Hepatocyte (in vitro differentiated cells): Measurements from ENCODE around the gene HK2.

Experiments used
- EZH2 ChIP-seq: fragments of 200-600 bp; sonication (generic); IDR thresholded peaks from 2 replicates; pipeline ENCODE4 v1.6.1; 2016; ENCODE audit warnings: antibody characterized with exemption, mild to moderate bottlenecking, borderline replicate concordance
- TF ChIP-seq, protein P1 (sequence below): fragments of 200-600 bp; sonication (generic); IDR thresholded peaks from 2 replicates; pipeline ENCODE4 v1.5.1; 2016; ENCODE audit warnings: antibody characterized with exemption, mild to moderate bottlenecking; ENCODE audit not compliant: poor library complexity

DNA sequence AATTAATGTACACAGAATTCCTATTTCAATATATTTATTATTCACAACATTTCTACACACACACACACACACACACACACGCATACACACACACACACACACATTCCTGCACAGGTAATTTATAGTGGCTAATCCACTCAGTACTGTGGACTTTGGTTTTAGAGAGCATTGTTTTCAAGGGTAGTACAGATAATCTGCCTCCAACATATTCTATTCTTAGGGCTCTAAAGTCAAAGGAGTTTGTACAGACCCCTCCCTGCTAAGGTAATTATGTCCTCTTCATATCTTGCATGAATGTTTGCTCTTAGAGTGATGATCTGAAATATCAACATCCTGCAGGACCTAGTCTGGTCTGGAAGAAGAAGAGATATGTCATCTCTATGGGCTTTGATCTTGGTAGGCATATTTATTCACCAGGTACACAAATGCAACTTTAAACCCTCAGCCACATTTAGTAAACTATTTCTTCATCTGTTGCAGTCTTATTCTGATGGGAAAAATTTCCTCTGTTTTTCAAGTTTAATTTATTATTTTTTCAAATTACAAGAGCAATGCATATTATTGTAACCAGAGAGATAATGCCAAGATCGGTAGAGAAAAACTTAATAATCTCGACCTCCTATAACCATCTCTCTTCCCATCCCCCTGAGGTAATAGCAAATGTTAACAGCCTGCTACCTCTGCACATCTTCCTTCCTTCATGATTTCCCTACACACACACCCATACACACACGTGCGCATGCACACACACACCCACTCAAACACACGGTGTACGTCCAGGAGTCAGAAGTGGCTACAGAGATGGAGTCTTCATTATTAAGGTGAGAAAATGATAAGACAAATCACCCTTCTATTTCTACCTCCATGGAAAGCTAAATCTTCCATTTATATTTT lies 106.2 kb downstream of the HK2 start:
- TF ChIP-seq, protein P1, sequence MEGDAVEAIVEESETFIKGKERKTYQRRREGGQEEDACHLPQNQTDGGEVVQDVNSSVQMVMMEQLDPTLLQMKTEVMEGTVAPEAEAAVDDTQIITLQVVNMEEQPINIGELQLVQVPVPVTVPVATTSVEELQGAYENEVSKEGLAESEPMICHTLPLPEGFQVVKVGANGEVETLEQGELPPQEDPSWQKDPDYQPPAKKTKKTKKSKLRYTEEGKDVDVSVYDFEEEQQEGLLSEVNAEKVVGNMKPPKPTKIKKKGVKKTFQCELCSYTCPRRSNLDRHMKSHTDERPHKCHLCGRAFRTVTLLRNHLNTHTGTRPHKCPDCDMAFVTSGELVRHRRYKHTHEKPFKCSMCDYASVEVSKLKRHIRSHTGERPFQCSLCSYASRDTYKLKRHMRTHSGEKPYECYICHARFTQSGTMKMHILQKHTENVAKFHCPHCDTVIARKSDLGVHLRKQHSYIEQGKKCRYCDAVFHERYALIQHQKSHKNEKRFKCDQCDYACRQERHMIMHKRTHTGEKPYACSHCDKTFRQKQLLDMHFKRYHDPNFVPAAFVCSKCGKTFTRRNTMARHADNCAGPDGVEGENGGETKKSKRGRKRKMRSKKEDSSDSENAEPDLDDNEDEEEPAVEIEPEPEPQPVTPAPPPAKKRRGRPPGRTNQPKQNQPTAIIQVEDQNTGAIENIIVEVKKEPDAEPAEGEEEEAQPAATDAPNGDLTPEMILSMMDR = no peak
- TF ChIP-seq EZH2 = no peak
